GM21526 (cell line): Measurements from ENCODE around the gene SEMA6A.

ENCODE experiments used
- ATAC-seq: cut with Tn5 transposase; IDR thresholded peaks from one replicate; pipeline ENCODE4 v1.9.1; 2021; ENCODE audit warnings: moderate library complexity; ENCODE audit not compliant: unreplicated experiment, low FRiP score

SEMA6A gene

DNA sequence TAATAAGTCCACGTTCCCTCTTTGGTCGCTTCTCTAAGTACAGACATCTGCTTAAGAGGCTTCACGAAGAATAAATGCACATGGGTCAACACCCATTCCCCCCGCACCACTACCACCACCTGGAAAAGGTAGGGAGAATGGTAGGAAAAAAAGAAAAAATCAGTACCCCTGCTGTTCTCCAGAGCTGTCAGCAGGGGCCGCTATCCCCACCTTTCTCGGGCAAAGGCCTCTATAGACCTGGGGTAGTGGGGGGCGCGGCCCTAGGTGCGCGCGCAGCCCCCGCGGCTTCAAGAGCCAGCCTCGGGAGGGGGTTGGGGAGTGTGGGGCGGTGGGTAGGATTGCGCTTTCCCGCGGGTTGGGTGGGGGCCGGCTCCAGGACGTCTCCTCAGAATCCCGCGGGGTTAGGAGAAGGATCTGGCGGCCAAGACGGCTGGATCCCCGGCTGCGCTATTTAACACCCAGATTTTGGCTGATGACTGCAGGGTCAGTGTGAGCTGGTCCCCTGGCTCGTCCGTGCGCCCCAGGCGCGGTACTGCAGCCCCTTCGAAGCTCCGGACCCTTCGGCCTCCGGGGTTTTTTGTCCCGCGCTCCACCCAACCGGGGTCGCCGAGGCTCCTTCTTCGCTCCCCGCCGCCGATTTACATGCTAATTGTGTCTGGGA is 1.6 kb upstream of the SEMA6A start:
- peak; percentile 45 for ATAC-seq

DNA sequence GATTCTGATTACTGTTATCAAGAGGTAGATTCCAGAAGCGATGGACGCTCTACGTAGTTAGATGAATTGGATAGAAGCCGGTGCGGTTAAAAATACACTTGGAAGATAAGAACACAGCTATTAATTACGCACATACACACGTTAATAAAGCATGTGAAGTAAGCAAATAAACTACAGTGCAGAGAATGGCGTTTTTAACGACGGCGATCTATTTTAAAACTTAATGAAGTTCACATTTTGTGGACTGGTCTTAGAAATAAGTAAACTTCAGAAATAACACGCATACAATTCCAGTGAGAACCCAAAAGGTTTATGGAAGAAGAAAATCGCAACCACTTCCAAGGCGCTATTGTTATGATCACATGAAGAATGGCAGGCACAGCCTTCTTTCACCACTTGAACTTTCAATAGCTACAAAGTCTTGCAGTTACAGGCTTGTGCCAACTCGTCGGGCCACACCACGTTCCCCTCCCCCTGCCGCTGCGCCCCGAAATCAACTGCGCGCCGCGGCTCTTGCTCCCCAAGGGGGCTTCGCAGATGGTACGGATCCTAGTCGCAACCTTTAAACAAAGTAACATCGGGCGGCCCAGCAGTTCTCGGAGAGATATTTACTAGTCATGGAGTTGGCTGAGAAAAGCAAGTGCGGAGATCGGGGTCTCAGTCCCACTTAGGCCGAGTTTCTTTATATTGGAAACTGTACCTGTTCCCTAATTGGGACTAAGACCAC is 866 bp upstream of the SEMA6A start:
- no peak for ATAC-seq

DNA sequence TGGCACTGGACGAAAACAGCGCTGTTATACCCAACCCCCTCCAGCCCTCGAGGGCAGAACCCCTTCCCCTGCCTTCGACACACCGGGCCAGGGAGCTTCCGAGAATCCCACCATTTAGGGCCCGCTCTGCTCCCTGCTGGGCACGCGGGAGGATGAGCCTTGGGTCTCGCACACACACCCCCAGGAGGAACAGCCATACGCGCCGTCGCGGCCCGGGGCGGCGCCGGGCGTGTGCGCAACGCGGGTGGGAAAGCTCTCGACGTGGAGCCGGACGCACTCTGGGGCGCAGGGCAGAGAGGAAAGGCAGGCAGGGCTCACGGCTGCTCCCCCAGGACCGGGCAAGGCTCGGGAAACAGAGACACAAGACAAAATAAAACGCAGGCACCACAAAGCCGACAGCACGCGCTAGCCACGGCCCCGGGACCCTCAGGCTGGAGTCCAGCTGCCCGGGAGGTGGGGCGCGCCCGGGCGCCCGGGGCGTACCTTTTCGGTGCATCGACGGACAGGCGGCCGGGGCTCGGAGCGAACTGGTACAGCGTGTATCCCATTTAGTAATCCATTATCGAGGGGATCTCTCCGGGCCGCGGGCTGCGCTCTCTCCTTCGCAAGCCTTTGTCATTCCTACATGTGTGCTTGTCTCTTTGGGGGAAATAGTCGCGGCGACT is 789 bp downstream of the SEMA6A start:
- ATAC-seq: no peak

DNA sequence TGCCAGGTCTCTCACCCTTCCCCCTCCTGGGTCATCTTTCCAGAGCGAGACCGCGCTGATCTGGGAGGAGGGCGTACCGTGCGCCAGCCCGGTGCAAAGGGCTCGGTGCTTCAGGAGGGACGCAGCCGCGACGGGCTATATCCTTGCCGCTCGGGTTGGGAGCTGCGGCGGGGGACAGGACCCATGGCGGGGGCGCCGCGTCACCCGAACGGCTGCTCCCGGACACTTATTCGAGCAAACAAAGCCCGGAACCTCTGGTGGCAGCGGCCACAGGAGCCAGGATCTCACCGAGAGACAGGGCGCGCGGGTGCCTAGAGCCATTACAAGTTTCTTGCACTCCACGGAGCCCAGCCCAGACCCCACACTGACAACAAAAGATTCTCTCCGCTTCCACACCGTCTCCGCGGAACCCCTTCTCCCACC is 1.3 kb downstream of the SEMA6A start:
- ATAC-seq: no peak

DNA sequence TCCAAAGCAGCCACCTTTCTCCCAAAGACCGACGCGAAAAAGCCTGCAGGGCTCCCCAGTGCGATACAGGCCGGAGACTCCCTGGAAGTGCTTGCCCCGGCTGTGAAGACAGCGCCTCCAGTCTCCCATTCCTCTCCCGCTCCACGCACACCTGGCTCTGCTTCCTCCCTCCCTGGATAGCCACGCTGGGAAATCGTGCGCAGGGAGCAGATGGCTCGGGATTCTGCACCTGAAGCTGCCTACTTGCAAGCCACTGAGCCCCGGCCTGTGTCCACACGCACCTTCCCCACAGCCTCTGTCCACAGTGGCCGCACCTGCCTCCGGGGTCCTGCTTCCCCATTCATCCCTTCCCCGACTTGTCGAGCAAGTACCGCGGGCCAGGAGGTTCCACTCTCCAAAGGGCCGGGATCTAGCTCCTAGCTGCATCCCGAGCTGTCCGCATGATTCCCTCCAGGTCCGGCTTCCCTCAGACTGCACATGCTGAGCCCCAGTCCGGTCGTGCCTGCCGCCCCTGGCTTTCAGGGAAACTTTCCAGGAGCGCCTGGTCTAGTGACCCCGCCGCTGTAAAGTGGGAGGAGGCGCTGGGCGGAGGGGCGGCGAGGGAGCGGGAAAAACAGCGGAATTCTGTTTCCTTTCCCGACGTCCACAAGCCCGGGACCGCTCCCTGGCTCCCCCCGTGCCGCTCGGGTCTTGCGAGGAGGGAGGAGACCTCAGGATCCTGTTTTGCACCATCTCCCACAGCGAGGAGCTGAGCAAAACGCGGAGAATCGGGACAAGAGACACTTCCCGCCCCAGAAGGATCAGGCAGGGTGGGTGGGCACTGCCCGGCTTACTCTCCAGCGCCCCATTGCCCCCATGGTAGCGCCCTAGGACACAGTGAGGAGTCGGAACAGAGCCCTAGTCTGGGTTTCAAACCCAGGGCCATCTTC is 2.0 kb downstream of the SEMA6A start:
- no peak for ATAC-seq

DNA sequence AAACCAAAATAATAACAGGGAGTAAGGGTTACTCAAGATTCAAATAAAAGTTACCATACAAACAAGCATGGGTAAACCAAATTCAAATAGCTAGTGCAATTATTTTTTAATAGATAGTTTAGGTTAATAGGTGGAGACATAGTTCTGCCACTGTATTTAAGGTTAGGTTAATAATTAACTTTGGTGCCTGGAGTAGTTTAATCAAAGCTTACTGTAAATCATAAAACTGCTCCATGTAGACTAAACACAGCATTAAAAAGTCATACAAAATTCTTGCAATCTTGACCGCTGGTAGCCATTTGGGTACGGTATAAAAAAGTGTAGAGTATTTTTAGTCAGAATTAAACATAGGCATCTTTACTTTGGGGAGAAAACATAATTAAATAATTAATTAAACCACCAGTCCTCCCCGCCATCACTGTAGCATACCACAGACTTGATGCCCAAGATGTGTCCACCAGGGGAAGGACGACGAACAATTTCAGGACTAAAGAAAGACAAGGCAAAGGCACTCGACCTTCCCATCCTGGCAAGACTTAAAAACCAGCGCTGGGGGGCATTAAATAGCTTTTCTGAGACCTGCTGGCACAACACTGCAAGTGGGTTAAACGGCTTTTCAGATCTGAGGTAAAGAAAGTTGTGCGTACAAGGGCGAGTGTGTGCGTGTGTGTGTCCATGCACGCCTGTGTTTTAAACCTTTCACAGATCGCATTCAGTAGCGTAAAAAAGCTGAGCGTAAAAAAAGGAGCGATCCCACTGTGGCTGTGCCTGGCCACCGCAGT is 2.9 kb downstream of the SEMA6A start:
- ATAC-seq: no peak

DNA sequence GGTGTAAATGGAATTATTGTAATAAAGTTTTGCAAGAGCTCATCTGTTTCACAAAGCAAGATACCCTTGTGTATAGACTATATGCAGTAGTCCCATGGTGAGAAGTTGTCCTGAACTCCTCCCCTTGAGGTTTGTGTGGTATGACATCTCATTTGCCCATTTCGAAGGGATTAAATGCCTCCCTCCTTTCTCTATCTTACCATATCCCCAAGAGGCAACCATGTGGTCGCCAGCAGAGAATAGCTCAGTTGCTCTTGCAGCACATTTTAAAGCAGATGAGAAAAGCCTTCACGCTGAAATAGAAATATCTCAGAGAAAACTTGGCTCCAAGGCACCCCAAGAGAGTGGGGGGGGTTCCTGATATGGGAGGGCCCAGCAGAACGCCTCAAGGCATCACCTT is 4.6 kb downstream of the SEMA6A start:
- ATAC-seq: no peak

DNA sequence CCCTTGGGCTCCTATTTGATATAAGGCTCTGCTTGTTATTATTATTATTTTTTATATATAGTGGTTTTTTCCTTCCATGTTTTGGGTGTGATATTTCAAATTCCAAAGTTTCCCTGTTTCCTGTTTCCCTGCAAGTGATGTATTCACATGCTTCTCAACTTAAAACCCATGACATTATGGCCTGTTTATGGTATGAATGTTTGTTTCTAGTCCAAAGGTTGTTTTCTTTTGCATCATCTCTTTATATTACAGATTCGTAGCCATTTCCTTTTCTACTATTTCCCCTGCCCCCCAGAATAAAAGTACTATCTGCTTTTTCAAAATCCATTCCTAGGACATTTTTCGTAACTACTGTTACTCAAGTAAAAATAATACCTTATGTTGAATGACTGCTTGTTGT is 7.5 kb downstream of the SEMA6A start:
- no peak for ATAC-seq

DNA sequence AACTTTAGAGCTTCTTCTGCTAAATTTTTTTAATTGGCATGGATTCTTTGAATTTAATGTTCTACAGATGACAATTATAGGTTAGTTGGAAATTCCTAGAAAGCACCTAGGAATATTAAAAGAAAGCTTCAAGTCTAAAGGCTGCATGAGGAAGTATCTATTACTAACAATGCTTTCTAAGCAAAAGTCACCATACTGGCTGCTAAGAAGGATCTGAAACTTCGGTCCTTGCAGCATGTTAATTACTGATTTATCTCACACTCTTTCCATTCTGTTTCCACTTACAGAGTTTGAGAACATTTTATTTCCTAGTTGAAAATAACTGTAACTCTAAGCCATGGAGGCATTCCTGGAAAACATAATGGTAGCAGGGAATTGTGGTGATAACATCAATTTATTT is 8.4 kb downstream of the SEMA6A start:
- peak; percentile 80 for ATAC-seq

DNA sequence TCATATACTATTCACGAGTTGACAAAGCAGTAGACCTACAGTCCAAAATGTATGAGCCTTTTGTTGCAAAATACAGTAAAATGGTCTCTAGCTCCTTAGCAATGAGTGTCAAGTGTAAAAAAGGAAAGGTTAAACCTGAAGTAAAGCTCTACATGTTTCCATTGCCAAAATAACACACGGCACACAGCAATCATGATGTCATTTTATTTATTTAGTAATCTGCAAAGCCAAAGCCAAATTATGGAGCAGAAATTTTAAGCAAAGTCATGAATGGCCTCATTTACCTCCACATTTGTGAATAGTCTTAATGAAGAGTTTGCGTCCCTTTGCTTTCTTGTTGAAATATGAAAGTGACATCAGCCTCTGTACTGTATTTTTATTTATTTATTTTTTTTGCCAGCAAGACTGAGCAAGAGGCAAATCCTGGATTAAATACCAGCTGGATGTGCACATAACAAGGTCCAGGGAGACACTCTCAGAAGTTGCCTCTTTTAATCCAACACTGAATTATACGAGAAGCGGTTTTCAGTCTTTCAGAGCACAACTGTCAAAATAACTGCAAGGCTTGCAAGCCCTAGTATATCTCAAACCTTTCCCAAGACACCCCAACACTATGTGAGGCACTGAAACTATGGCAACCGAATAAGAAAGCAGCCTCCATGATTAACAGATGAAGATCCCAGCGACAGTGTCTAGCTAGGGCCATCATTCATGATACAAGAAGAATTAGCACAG is 9.7 kb downstream of the SEMA6A start:
- no peak for ATAC-seq

DNA sequence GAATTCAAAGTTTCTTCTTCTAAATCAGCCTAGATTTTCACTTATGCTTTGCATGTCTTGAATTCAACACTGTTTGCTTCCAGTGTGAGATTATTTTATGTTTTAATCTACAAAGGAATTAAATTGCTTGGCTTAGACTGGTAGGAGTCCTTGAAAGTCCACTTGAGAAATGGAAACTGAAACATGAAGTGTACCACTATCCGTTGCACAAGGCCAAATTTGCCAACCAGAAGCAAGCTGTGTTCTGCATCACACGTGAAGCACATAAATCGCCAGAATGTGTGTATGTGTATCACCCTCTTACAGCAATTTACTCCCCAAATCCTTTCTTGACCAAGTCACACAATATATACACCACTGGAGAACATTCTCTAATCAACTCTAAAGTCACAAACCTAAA is 10.3 kb downstream of the SEMA6A start:
- no peak for ATAC-seq

DNA sequence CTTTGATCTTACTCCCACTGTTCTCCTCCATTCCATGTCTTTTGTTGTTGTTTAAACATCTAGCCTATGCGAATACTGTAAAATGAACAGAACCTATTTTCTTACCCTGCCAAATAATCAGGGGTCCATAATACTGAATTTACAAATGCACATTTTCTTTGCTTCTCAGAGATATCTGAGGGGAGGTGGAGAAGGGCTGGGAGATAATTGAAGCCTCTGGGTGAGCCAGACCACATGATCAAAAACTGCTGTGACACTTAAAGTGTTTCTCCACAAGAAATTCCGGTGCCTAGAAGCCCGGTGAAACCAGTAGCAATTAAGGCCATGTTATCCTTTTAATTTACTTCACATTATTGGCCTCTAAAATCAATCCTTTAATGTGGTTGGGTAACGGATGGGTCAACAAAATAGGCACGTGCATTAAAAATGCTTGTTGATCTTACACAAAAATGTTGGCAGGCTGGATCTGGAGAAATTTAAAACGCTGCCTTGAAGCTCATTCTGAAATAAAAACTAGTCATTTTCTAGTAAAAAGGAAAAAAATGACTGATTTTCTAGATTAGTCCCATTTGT is 10.8 kb downstream of the SEMA6A start:
- ATAC-seq: no peak

DNA sequence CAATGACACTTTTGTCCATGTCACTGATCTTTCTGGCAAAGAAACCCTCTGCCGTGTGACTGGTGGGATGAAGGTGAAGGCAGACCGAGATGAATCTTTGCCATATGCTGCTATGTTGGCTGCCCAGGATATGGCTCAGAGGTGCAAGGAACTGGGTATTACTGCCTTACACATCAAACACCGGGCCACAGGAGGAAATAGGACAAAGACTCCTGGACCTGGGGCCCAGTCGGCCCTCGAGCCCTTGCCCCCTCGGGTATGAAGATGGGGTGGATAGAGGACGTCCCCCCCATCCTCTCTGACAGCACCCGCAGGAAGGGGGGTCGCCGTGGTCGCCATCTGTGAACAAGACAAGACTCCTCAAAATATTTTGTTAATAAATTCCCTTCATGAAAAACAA is 12.0 kb downstream of the SEMA6A start:
- ATAC-seq: no peak

DNA sequence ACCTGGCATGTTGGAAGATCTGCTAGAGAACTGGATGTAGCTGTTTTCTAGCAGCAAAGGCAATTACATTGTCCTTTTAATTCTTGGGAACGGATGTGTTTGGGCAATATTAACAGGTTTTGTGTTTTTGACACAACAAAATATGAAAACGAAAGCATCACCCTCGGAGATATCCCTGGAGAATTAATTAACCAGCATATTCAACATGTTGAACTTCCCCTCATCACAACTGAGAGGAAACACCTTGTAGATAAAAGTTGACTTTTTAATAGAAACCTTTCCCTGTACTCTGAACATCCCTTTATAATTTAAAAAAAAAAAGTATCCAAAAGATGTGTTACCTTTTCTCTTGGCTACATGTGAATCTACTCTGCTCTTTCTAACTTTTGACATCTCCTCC is 13.0 kb downstream of the SEMA6A start:
- no peak for ATAC-seq

DNA sequence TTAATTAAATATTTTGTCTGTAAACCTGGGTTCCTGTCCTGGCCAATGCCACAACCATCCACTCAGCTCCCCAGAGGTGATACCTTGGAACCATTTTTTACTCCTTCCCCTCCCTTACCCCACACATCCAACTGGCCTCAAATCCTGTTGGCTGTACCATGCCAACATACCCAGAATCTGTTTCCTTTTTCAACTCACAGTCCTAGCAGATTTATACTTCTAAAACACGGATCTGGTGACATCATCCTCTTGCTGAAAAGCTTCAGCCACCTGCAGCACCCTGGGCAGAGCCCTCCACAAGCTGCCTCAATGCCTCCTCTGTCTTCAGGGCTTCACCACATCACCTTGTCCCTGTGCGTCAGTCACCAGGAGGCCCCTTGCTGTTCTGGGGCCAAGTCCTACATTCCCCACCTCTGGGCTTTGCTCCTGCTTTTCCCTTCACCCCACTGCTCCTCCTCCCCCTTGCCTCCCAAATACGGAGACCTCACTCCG is 14.9 kb downstream of the SEMA6A start:
- ATAC-seq: no peak

DNA sequence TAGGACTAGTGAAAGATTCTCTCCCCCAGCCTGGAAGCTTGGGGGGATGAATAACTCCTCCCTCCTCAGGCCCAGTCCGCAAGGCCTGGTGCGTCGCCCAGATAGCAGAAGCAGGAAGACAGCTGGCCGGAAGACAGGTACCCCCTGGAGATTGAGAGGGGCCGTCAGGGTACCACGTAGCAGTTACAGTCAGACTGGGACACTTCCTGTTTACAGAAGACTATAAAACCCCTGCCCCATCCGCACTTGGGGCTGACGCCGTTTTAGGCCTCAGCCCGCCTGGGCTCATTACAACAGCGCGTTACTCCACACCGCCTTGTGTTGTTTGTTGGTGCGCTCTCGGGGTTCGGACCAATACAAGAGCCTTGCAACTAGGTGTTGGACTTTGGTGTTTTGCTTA is 15.4 kb downstream of the SEMA6A start:
- ATAC-seq: no peak

DNA sequence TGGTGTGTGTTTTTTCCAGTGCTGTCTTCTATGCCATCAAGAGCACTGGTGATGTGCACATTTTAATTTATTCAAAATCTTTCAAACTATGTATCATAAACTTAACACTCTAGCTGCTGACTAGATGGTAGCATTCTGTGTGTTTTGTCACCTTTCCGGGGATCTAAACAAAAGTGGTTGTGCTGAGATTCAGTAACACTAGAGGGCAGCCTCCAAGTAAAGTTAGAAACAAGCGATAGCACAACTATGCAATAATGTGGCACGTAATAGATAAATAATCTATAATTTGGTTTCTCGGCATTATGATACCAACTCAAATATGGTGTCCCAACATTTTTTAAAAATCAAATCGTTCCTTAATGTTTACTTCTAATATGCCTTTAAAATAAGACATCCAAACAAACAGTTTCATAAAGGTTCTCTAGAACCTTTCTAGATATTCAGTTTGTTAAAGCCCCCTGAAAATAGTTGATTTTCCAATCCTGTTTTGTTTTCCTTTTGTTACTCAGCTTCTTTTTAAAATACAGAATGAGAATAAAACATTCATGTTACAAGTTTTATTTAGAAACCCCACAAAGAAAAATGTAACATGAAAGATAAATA is 16.9 kb downstream of the SEMA6A start:
- no peak for ATAC-seq

DNA sequence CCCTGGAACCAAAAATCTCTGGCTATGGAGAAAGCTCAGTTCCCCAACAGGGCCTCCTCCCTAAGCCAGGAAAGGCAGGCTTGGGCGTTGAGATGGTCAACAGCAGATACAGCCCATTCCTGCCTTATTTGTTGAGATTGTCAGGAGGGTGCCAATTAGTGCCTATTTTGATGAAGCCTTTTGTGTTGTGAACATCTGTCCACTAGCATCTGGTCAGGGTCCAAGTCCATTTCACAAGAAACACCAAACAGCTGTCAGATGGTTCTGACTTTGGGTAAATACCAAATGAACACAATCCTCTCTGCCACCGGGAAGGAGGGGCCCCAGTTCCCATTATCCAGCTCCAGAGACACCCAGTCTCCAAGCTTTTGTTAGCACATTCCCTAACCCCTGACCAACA is 19.9 kb downstream of the SEMA6A start:
- ATAC-seq: no peak
